ENCODE data around the gene AMN. TPM values are rescaled to one million over a fixed set of nuclear protein-coding genes. Genes with fewer than 3 reads are reported as not detected.

The AMN gene
- total and polyA plus RNA-seq, 7 experiments from 2014 or later = 0.53 to 11.0 (median 3.8) TPM

DNA sequence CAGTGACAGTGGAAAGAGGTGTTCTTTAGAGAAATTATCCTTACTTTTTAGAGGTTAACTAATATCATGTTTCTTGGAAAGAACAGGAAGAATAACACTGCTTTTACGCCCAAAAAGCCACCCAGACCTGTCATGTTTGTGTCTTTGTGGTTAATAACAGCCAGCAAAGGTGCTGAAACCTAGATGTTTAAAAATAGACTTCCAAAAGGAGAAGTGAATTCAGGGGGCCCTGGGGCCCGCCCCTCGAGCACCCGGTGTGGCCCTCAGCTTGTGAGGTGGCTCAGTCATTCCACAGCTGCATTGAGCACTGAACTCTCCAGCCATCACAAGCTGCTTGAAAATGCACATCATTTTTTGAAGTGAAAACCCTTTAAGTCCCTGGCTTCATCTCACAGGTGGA, 20.8 kb upstream of the AMN start:
- POLR2A ChIA-PET = interaction anchor here (0.6 to 1.1 kb wide), 3 partner anchors 44 to 131 kb away, joined by 3 to 4 read pairs (median 3); no protein-coding TSS in a partner anchor
- peak overlapping the region; percentile 75 to 96 (median 91) for H3K27ac Mint-ChIP-seq
- CTCF ChIA-PET = interaction anchor here (0.6 to 1.0 kb wide), 4 partner anchors 29 to 370 kb away, joined by 3 to 4 read pairs (median 4); no protein-coding TSS in a partner anchor
- H3K27me3 Mint-ChIP-seq = no peaks in the 10 kb centered on the region
- peaks cover 0 to 36% (median 18%) of the 10 kb centered on the region in 5 donors for H3K36me3 Mint-ChIP-seq
- Histone ChIP-seq H3K9me3 (ENCODE audit: control insufficient read depth in 2 of 3, low read length in 3 of 3) (no peaks in the 10 kb centered on the region), H3K36me3 (ENCODE audit: control insufficient read depth in 2 of 3, insufficient read depth in 3 of 3, low read length in 3 of 3) (peaks cover 0 to 56% (median 9%) of the 10 kb centered on the region in 3 experiments), H3K27me3 (ENCODE audit: control insufficient read depth in 2 of 2, insufficient read depth in 2 of 2, low read length in 2 of 2) (no peaks in the 10 kb centered on the region), H3K4me3 (ENCODE audit: low read length) (peak overlapping the region; percentile 26), H3K4me1 (ENCODE audit: control insufficient read depth in 2 of 2, insufficient read depth in 2 of 2, low read length in 2 of 2) (peaks cover 5 to 15% of the 10 kb centered on the region in 2 donors), H3K27ac (ENCODE audit: low read depth, low read length) (peak overlapping the region; percentile 59)
- no peaks in the 10 kb centered on the region for H3K9me3 Mint-ChIP-seq
- H3K4me1 Mint-ChIP-seq = peaks cover 0 to 29% (median 19%) of the 10 kb centered on the region in 7 donors
- peak overlapping the region in 9 of 10 donors; percentile 6 to 77 (median 61) for H3K4me3 Mint-ChIP-seq
- intact Hi-C loops (cut with micrococcal nuclease) = loop anchor here in 1 of 2 donors (1.0 kb wide), 1 partner anchor 126 kb away; no protein-coding TSS in a partner anchor
- ATAC-seq = peak; percentile 52
- DNase-seq = peak in 1 of 9 donors; percentile 22

GRCh38 chr14:102902086-102902485, 20.4 kb upstream of the AMN start:
- H3K27ac Mint-ChIP-seq = peak overlapping the region; percentile 48 to 96 (median 91)
- intact Hi-C loops (cut with micrococcal nuclease) = no loop called here
- Histone ChIP-seq H3K4me3 (ENCODE audit: low read length) (no peak overlapping the region), H3K4me1 (ENCODE audit: control insufficient read depth in 2 of 2, insufficient read depth in 2 of 2, low read length in 2 of 2) (peaks cover 5 to 15% of the 10 kb centered on the region in 2 donors), H3K36me3 (ENCODE audit: control insufficient read depth in 2 of 3, insufficient read depth in 3 of 3, low read length in 3 of 3) (peaks cover 0 to 59% (median 9%) of the 10 kb centered on the region in 3 experiments), H3K27me3 (ENCODE audit: control insufficient read depth in 2 of 2, insufficient read depth in 2 of 2, low read length in 2 of 2) (no peaks in the 10 kb centered on the region), H3K9me3 (ENCODE audit: control insufficient read depth in 2 of 3, low read length in 3 of 3) (no peaks in the 10 kb centered on the region), H3K27ac (ENCODE audit: low read depth, low read length) (peak overlapping the region; percentile 59)
- ATAC-seq (no peak), DNase-seq (no peak)
- H3K4me3 Mint-ChIP-seq = no peak overlapping the region
- no peaks in the 10 kb centered on the region for H3K9me3 Mint-ChIP-seq
- H3K4me1 Mint-ChIP-seq = peaks cover 0 to 29% (median 19%) of the 10 kb centered on the region in 7 donors
- peaks cover 0 to 37% (median 18%) of the 10 kb centered on the region in 5 donors for H3K36me3 Mint-ChIP-seq
- POLR2A ChIA-PET = interaction anchor here (0.6 kb wide), 1 partner anchor 130 kb away, joined by 4 read pairs; no protein-coding TSS in a partner anchor
- CTCF ChIA-PET = no interaction called here
- H3K27me3 Mint-ChIP-seq = no peaks in the 10 kb centered on the region

DNA sequence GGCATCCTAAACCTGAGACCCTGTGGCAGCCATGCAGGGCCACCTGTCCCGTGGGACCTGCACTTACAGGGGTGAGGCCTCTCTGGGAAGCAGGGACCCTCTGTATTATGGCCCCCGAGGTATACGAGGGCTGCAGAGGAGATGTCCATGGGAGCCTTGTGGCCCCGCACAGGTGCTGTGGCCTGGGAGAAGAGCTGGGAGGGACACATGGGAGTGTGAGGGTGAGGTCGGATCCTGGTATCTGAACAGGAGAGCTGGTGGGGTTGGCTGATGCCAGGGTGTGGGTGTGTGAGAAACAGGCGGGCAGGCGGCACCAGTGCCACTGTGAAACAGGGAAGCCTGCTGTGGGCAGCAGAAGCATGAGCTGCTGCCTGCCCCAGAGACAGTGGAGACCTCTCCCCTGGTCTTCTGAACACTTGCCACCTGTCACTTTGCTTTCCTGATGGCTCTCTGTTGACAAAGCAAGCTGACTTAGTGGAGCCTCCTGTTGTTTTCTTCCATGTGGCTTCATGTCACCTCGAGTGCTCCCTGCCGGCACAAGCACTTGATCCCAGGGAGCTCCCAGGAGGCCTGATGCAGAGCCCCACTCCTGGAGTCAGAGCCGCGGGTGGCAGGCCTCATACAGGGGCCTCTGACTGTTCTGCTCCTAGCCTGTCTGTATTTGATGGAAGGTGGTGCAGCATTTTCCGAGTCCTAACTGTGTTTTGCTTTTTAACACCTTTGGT, 19.8 kb upstream of the AMN start:
- Histone ChIP-seq H3K36me3 (ENCODE audit: control insufficient read depth in 2 of 3, insufficient read depth in 3 of 3, low read length in 3 of 3) (peaks cover 0 to 59% (median 9%) of the 10 kb centered on the region in 3 experiments), H3K27me3 (ENCODE audit: control insufficient read depth in 2 of 2, insufficient read depth in 2 of 2, low read length in 2 of 2) (no peaks in the 10 kb centered on the region), H3K4me1 (ENCODE audit: control insufficient read depth in 2 of 2, insufficient read depth in 2 of 2, low read length in 2 of 2) (peaks cover 5 to 15% of the 10 kb centered on the region in 2 donors), H3K27ac (ENCODE audit: low read depth, low read length) (peak overlapping the region; percentile 59), H3K4me3 (ENCODE audit: low read length) (no peak overlapping the region), H3K9me3 (ENCODE audit: control insufficient read depth in 2 of 3, low read length in 3 of 3) (no peaks in the 10 kb centered on the region)
- no peak for DNase-seq
- Mint-ChIP-seq H3K36me3 (peaks cover 0 to 36% (median 19%) of the 10 kb centered on the region in 5 donors), H3K4me3 (peak overlapping the region in 1 of 10 donors; percentile 53), H3K4me1 (peaks cover 2 to 29% (median 19%) of the 10 kb centered on the region in 7 donors), H3K27me3 (no peaks in the 10 kb centered on the region), H3K9me3 (no peaks in the 10 kb centered on the region), H3K27ac (peak overlapping the region in 7 of 9 donors; percentile 43 to 92 (median 71))
- ATAC-seq = no peak
- intact Hi-C loops (cut with micrococcal nuclease) = no loop called here
- ChIA-PET CTCF (no interaction called here), POLR2A (interaction anchor here (0.7 kb wide), 1 partner anchor 23 kb away, joined by 4 read pairs; no protein-coding TSS in a partner anchor)

GRCh38 chr14:102903248-102903888, 19.1 kb upstream of the AMN start:
- H3K27ac Mint-ChIP-seq = peak overlapping the region in 8 of 9 donors; percentile 23 to 92 (median 75)

DNA sequence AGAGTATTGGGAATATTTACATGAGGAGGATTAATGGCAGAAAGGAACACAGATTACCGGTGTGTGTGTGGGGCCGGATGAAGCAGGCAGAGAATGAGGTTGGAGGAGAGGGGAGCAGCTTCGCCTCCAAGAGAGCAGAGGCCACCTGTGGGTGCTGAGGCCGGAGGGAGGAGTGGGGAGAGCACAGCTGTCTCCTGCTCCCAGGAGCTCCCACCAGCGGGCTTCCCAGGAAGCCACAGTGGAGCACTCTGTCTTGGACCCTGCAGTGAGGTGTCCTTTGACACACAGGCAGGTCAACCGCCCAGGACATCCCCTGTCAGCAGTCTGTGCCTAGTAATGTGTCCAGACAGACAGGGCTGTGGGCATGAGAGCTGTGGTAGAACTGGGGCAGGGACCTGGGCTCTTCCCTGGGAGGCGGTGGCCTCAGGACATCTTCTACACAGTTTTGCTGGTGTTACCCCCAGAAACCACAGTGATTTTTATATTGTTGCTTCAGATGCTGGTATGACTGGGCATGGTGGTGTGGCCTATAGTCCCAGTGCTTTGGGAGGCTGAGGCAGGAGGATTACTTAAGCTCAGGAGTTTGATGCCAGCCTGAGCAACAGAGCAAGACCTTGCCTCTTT, 18.5 kb upstream of the AMN start:
- intact Hi-C loops (cut with micrococcal nuclease) = no loop called here
- Histone ChIP-seq H3K27me3 (ENCODE audit: control insufficient read depth in 2 of 2, insufficient read depth in 2 of 2, low read length in 2 of 2) (no peaks in the 10 kb centered on the region), H3K4me3 (ENCODE audit: low read length) (no peak overlapping the region), H3K4me1 (ENCODE audit: control insufficient read depth in 2 of 2, insufficient read depth in 2 of 2, low read length in 2 of 2) (peaks cover 5 to 15% of the 10 kb centered on the region in 2 donors), H3K9me3 (ENCODE audit: control insufficient read depth in 2 of 3, low read length in 3 of 3) (no peaks in the 10 kb centered on the region), H3K36me3 (ENCODE audit: control insufficient read depth in 2 of 3, insufficient read depth in 3 of 3, low read length in 3 of 3) (peaks cover 0 to 60% (median 9%) of the 10 kb centered on the region in 3 experiments), H3K27ac (ENCODE audit: low read depth, low read length) (no peak overlapping the region)
- ChIA-PET CTCF (no interaction called here), POLR2A (interaction anchor here (0.7 kb wide), 1 partner anchor 17 kb away, joined by 4 read pairs; no protein-coding TSS in a partner anchor)
- H3K9me3 Mint-ChIP-seq = no peaks in the 10 kb centered on the region
- H3K27me3 Mint-ChIP-seq = no peaks in the 10 kb centered on the region
- H3K4me1 Mint-ChIP-seq = peaks cover 5 to 20% (median 15%) of the 10 kb centered on the region in 7 donors
- peak overlapping the region in 7 of 9 donors; percentile 23 to 88 (median 64) for H3K27ac Mint-ChIP-seq
- H3K36me3 Mint-ChIP-seq = peaks cover 0 to 37% (median 13%) of the 10 kb centered on the region in 5 donors
- ATAC-seq (no peak), DNase-seq (no peak)
- no peak overlapping the region for H3K4me3 Mint-ChIP-seq

More at GRCh38 chr14:102903248-102903888, 19.1 kb upstream of the AMN start:
- Histone ChIP-seq H3K4me3 (ENCODE audit: low read length) (no peak overlapping the region), H3K4me1 (ENCODE audit: control insufficient read depth in 2 of 2, insufficient read depth in 2 of 2, low read length in 2 of 2) (peaks cover 5 to 15% of the 10 kb centered on the region in 2 donors), H3K36me3 (ENCODE audit: control insufficient read depth in 2 of 3, insufficient read depth in 3 of 3, low read length in 3 of 3) (peaks cover 0 to 61% (median 9%) of the 10 kb centered on the region in 3 experiments), H3K27ac (ENCODE audit: low read depth, low read length) (peak overlapping the region; percentile 59), H3K9me3 (ENCODE audit: control insufficient read depth in 2 of 3, low read length in 3 of 3) (no peaks in the 10 kb centered on the region), H3K27me3 (ENCODE audit: control insufficient read depth in 2 of 2, insufficient read depth in 2 of 2, low read length in 2 of 2) (no peaks in the 10 kb centered on the region)
- ATAC-seq = no peak
- CTCF ChIA-PET = no interaction called here
- H3K36me3 Mint-ChIP-seq = peaks cover 0 to 39% (median 16%) of the 10 kb centered on the region in 5 donors
- DNase-seq = no peak
- intact Hi-C loops (cut with micrococcal nuclease) = no loop called here
- peaks cover 5 to 25% (median 19%) of the 10 kb centered on the region in 7 donors for H3K4me1 Mint-ChIP-seq
- H3K4me3 Mint-ChIP-seq = no peak overlapping the region
- H3K9me3 Mint-ChIP-seq = no peaks in the 10 kb centered on the region
- no peaks in the 10 kb centered on the region for H3K27me3 Mint-ChIP-seq
- POLR2A ChIA-PET = interaction anchor here (0.7 kb wide), 1 partner anchor 22 kb away, joined by 4 read pairs; no protein-coding TSS in a partner anchor
